Measurements from ENCODE around the gene ARHGEF1.
"Not testable (repeated sequence)": the region's sequence is repeated elsewhere in the genome, so short reads cannot be mapped to it uniquely, and the experiment has no call there.

Gene ARHGEF1

GRCh38 chr19:41870401-41870873, 12.5 kb upstream of the ARHGEF1 start:
- no peaks in the 10 kb centered on the region for H3K27me3 ChIP-seq (ENCODE audit: insufficient read depth, low read depth, severe bottlenecking)
- no peak overlapping the region for H3K27ac ChIP-seq
- no peak for DNase-seq
- no peak for TF ChIP-seq CTCF (IDR thresholded peaks at IDR 0.05; ENCODE audit: low read depth, low read length)
- no peaks in the 10 kb centered on the region for H3K9me3 ChIP-seq (ENCODE audit: severe bottlenecking)
- H3K4me3 ChIP-seq (ENCODE audit: low read depth, low read length), result no peak overlapping the region
- H3K36me3 ChIP-seq, result peaks cover 72% of the 10 kb centered on the region

- H3K4me3 ChIP-seq (ENCODE audit: low read depth, low read length), result no peak overlapping the region
- peaks cover 61% of the 10 kb centered on the region for H3K36me3 ChIP-seq
- H3K27ac ChIP-seq, result no peak overlapping the region
- no peak for TF ChIP-seq CTCF (IDR thresholded peaks at IDR 0.05; ENCODE audit: low read depth, low read length)
- H3K27me3 ChIP-seq (ENCODE audit: insufficient read depth, low read depth, severe bottlenecking), result no peaks in the 10 kb centered on the region
- DNase-seq, result no peak
- no peaks in the 10 kb centered on the region for H3K9me3 ChIP-seq (ENCODE audit: severe bottlenecking)
These were observed 11.2 kb upstream of the ARHGEF1 start for GRCh38 chr19:41871573-41872383.

- no peak for TF ChIP-seq CTCF (IDR thresholded peaks at IDR 0.05; ENCODE audit: low read depth, low read length)
- DNase-seq, result no peak
- no peak overlapping the region for H3K4me3 ChIP-seq (ENCODE audit: low read depth, low read length)
- no peaks in the 10 kb centered on the region for H3K27me3 ChIP-seq (ENCODE audit: insufficient read depth, low read depth, severe bottlenecking)
- H3K36me3 ChIP-seq, result peaks cover 55% of the 10 kb centered on the region
- H3K27ac ChIP-seq, result no peak overlapping the region
- no peaks in the 10 kb centered on the region for H3K9me3 ChIP-seq (ENCODE audit: severe bottlenecking)
These were observed 10.6 kb upstream of the ARHGEF1 start for GRCh38 chr19:41872384-41872774.

GRCh38 chr19:41872775-41873647, 10.0 kb upstream of the ARHGEF1 start:
- H3K27me3 ChIP-seq (ENCODE audit: insufficient read depth, low read depth, severe bottlenecking), result no peaks in the 10 kb centered on the region
- DNase-seq, result peak; percentile 89
- H3K36me3 ChIP-seq, result peaks cover 49% of the 10 kb centered on the region
- TF ChIP-seq CTCF (IDR thresholded peaks at IDR 0.05; ENCODE audit: low read depth, low read length), result peak; percentile 75
- H3K27ac ChIP-seq, result no peak overlapping the region
- no peaks in the 10 kb centered on the region for H3K9me3 ChIP-seq (ENCODE audit: severe bottlenecking)
- H3K4me3 ChIP-seq (ENCODE audit: low read depth, low read length), result no peak overlapping the region

GRCh38 chr19:41875973-41876372, 7.0 kb upstream of the ARHGEF1 start:
- H3K9me3 ChIP-seq (ENCODE audit: severe bottlenecking); DNase-seq; H3K27ac ChIP-seq; H3K27me3 ChIP-seq (ENCODE audit: insufficient read depth, low read depth, severe bottlenecking); H3K4me3 ChIP-seq (ENCODE audit: low read depth, low read length): not testable (repeated sequence)
- H3K36me3 ChIP-seq, result peaks cover 21% of the 10 kb centered on the region

Data from WERI-Rb-1 (cell line).